GM21528 (cell line): ENCODE results near the gene CLRN3.

Experiments used
- ATAC-seq: cut with Tn5 transposase; IDR thresholded peaks from one replicate; pipeline ENCODE4 v1.9.1; 2021; ENCODE audit warnings: mild to moderate bottlenecking, moderate library complexity; ENCODE audit not compliant: unreplicated experiment, low FRiP score

CLRN3 gene

DNA sequence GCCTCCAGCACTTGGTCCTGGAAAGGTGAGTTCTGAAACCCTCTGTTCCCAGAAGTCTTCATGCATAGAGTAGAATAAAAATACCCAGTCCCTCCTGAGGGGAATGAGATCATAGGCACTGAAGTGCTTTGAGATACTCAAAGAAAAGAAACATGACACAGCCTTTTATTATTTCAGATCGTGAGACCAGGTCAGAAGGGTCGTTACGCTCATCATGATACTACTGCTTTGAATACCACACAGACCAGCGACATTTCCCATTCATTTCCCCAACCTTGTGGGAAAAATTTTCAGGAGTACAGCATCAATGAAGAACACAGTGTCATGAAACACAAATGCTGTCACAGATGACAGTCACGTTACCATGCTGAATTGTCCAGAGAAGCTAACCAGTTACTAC lies 15.0 kb downstream of the CLRN3 start:
- ATAC-seq = no peak

DNA sequence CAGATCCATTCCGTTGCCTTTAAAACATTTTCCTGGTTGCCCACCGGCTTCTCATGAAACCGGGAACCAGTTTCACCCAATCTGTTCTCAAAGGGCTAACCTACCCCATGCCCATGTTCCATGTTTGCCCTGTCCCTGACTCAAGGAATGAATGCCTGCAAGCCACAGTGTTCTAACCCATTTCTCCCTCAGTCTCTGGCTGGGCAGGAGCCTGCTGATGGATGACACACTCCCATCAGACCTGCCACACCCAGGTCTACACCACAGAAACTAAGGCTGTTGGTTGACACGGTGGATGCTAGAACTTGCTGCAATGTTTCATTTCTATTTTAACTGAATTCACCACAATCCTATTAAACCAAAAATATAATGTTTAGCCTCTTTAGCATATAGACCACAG lies 15.6 kb downstream of the CLRN3 start:
- no peak for ATAC-seq

DNA sequence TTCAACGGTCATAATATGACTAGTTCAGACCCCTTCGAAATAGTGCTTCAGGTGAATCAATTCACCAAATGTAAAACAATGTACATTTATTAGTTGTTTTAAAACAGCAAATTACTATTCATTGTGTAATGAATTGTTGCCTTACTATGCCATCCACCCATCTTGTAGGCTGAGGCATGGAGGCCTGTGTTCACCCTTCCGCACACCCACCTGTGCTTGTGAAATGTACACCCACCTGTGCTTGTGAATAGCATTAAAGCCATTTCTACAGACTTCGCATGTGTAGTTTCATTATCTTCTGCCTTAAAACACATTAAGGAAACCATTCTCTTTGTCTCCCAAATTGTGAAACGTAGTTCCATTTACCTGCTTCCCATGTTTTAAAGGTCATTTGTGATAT lies 16.8 kb downstream of the CLRN3 start:
- no peak for ATAC-seq

DNA sequence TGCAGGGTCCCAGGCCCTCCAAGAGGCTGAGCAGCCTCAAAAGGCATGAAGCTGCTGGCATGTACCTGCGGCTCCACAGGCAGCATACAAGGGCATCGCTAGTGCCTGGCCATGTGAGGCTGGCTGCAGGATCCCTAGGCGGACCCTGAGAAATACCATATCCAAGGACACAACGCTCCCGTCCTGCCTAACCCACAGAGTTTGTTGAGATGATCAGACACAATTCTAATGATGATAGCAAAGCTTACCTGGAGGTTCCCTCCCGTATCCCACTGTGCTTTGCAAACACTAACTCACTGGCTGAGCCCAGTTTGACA lies 17.3 kb downstream of the CLRN3 start:
- ATAC-seq = no peak

DNA sequence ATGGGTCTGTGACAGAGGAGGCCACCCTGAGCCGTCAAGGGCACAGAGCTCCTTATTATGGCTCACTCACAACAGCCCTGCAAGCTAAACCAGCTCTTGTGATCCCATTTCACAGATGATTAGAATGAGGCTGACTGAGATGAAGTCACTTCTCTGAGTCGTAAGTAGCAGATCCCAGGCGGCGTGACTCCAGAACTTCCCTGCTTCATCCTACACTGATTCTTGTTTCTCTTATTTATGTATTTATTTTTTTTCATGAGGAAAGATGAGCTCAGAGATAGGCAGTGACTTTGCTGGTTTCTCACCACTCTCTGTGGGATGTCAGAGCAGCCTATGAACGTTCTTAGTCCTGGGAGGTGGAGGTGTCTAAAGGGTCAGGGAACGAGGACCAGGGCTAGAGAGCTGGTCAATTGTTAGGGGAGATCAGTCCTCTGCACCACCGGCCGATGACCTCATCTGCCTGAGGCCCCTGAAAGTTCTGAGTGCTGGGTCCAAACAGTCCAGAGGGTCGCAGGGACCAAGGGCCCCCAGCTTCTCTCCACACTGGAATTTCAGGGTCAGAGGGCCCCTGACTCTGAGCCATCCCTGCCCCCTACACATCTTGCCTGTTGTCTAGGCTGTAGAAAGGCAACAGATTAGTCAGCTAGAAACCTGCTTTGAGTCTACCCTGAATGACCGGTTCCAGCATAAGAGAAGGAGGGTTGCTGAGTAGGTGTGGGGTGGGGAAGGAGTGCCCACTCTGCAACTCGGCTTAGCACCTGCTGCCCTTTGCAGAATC lies 17.9 kb downstream of the CLRN3 start:
- ATAC-seq = no peak

DNA sequence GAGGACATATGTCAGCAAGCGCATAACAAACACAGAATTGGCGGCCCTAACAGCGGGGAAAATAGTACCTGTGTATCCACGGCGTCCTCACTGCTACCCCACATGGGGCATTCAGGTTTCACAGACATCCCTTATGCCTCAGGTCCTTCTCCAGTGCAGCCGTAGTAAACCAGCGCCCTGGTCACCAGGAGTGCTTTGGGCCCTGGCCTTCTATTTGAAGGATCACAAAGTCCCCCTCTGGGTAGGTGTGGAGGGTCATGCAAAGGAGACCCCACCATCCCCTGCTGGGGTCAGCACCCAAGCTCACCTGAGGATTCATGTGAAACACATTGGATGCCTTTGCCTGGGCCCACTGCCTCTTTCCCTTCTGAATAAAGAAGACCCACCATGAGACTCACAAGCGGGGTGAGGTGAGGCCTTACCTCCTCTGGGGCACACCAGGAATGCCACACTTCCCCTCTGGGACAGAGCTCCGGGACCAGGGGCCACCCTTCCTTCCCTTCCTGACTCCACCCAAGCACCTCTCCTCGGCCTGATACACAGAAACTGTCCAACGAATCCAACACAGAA lies 18.8 kb downstream of the CLRN3 start:
- no peak for ATAC-seq

DNA sequence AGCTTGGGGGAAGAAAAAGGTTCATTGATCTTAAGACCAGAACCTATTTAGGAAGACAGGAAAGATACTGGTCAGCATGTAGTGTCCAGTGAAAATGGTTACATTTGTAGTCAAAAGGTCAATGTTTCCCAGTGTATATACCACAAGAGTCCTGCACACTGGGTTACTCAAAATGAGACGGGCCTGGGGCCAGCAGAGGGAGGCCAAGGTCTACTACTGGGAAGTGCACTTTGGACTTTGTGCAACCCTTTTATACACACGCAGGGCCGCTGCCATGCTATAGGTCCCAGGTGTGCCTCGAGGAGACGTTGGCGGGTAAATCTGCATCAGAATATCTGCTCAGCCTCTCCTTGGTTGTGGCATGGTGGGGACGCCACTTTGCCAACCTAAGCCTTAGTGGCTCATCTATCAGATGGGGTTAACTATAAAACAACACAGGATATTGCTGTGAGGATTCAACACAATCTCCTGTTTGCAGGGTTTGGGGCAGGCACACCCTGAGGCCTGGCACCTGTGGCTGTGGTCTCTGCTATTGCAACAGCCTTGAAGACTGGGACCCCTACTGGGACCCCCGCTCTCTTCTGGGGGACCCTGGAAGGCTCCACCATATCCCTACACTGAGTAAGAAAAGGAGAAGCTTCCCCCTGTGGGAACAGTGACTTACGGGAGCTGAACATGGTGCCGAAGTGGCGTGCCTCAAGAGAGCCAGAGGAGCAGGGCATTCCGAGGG lies 19.7 kb downstream of the CLRN3 start:
- ATAC-seq = no peak

- no peak for ATAC-seq
Measured at GRCh38 chr10:127872011-127872761, 20.6 kb downstream of the CLRN3 start.

GRCh38 chr10:127871631-127872010 lies 21.1 kb downstream of the CLRN3 start:
- no peak for ATAC-seq

- no peak for ATAC-seq
Measured at GRCh38 chr10:127869329-127869728, 23.4 kb downstream of the CLRN3 start.

DNA sequence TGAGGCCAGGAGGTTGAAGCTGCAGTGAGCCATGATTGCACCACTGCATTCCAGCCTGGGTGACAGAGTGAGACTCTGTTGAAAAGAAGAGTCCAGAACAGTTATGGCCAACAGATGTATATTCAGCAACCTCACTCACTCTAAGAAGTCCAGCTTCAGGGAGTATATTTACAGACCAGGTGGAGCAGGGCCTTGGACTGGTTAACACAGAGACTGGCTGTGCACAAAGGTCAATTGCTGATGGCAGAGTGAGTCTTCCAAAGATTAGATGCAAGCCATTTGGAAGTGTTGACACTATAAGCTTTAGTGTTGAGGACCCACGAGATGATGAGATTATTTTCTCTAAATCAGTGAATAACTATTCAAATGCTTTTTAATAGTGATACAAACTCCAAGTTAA lies 24.9 kb downstream of the CLRN3 start:
- no peak for ATAC-seq

DNA sequence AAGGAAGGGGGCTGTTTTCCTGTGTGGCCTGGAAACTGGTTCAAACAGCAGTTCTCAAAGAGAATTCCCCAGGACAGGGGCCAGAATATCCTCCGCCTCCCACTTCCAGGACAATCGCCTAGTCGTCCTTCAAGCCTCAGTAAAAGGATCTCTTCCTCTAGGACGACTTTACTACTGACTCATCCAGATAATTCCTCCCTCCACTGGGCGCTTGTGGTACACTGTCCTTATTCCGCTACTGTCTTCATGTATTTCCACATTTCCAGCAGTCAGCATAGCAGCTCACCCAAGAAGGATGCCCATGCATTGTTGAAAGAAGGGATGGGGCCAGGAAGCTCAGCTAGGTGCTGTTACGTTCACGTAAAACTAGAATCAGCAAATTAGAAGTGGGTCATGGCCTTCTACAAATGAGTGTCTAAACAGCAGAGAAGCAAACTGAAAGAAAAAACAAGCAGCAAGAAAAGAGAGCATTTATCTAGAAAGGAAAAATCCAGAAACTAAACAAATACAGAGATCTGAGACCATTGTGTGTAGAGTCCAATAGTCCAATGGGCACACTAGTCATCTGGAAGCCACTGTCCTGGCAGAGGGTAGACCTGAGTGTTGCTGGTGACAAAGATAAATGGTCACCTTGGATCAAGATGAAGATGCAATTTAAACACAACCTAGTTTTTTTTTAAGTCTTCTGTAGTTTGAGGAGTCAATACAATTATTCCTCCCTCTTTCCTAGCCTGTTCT lies 26.3 kb downstream of the CLRN3 start:
- ATAC-seq = no peak

- no peak for ATAC-seq
Measured at GRCh38 chr10:127863231-127863825, 29.4 kb downstream of the CLRN3 start.

DNA sequence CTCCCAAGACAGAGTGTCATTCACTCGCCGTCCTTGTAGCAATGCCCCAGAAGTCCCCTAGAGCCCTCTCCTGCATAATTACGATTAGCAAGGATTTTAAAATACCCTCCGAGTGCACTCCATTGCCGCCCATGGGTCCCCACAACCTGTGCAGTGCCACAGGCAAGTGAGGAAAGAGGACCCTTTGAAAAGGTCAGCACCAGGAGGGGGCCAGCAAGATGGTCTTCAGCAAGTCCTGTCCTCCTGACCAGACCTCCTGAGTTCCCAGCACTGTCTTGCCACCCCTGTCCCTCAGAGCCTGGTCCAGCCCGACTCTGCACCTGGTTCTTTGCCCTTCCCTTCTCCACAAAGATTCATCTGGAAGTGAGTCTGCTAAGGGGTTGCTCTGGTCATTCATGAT lies 32.1 kb downstream of the CLRN3 start:
- ATAC-seq = no peak

- no peak for ATAC-seq
Measured at GRCh38 chr10:127855976-127856375, 36.8 kb downstream of the CLRN3 start.

GRCh38 chr10:127855591-127855881 lies 37.2 kb downstream of the CLRN3 start:
- ATAC-seq = peak; percentile 4

DNA sequence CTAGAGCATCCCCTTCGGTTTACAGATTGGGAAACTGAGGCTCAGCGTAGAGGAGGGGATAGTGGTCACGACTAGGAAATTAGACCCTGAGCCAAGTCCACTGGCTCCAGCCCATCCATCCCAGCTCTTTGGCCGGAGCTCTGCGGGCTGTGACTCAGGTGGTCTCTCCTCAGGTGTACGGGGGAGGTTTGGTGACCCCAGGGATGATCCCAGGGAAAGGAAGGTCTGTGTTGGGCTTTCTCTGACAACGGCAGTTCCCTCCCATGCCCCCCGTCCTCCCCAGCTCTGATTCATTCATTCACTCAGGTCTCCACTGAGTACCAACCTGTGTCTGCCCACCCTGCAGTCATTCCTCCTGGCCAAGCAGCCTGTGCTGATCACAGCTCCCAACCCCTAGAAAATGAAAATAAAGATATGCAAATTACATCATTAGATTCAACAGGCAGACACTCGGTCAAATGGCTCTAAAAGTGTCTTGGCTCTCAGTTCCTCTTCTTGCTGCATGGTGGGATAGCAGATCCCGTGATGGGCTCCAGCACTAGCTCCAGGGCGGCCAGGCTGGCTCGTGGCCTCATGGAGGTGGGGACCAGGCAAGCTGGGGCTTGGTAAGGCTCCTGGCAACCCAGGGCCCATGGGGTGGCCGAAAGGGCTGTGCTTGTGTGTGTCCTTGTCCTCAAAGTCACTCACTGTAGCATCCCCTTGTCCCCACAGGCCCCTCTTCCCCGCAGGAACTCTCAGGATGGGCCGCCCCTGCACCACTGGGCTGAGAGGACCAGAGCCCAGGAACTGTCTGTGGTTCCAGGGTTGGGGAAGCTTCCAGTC lies 37.8 kb downstream of the CLRN3 start:
- peak; percentile 57 for ATAC-seq

DNA sequence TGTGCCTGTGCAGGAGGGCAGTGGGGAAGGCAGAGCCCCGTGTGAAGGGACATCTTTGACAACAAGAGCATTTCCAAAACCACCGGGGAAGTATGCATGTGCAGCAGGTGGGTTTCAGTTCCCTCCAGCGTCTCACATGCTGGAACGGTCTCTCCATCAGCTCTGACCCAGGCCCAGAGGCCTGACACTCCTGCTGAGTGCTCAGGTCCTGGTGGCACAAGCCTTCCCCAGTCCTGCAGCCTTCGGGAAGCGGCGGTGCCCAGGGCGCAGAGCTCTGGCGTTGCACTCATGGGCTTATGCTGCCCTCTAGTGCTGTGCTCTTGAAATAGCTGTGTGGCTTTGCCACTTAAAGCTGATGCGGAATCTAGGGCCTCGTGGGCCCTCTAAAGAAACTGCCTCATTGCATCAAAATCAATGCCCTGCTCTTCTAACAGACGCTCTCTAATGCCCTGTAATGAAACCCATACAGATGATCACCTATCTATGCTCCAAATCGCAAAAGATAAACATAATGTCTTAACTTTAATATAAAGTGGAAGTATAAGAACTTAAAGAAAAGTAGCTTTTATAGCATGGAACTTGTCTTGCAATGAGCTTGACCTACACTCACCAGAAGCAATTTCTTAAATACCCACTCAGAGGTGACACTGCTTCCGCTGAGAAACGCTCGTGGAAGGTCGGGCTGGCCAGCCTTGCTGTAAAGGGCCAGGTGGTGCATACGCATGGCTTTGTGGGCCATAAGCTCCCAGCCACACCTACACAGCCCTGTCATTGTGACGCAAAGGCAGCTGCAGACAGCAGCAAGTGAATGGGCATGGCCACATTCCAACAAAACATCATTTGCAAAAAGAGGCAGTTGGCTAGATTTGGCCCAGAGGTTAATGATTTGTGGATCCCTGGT lies 38.6 kb downstream of the CLRN3 start:
- peak; percentile 63 for ATAC-seq

DNA sequence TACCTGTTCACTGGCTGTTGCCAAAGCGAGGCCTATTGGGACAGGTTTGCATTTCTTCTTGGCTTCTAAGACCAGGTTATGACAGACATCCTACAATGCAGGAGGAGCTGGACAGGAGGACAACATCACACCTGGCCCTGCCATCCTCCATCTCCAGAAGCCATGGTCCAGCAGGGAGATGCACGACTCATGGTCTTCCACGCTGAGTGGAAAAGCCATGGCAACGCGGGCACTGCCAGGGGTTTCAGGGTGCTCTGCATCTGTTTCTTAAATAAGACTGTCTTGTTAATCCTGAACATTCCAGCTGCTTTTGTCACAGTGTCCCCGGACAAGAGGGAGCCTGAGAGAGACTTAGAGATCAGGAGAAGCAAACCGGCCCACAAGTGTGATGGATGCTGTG lies 40.3 kb downstream of the CLRN3 start:
- no peak for ATAC-seq
